Smooth muscle cell (in vitro differentiated cells): ENCODE measurements around the gene RSPH6A. TPM values are rescaled to one million over a fixed set of nuclear protein-coding genes. Genes with fewer than 3 reads are reported as not detected.

Experiments used
- DNase-seq: peaks from one replicate; lab custom pipeline; 2025; ENCODE audit not compliant: unreplicated experiment; lab: John Stamatoyannopoulos, UW
- H2AFZ ChIP-seq: fragments of 200-600 bp; sonication (generic); 2 replicates; pipeline ENCODE4 v1.6.0; 2016; ENCODE audit warnings: antibody characterized with exemption, low read depth, mild to moderate bottlenecking
- H3F3A ChIP-seq: fragments of 200-600 bp; sonication (generic); 2 replicates; pipeline ENCODE4 v1.6.0; 2017; ENCODE audit warnings: antibody characterized with exemption, low read depth
- H3K27ac ChIP-seq: fragments of 200-600 bp; sonication (generic); 2 replicates; pipeline ENCODE4 v1.5.1; 2016; ENCODE audit warnings: low read depth, mild to moderate bottlenecking
- H3K27me3 ChIP-seq: fragments of 200-600 bp; sonication (generic); 2 replicates; pipeline ENCODE4 v1.6.1; 2016; ENCODE audit warnings: low read depth, mild to moderate bottlenecking
- H3K36me3 ChIP-seq: fragments of 200-600 bp; sonication (generic); 2 replicates; pipeline ENCODE4 v1.5.1; 2016; ENCODE audit warnings: low read depth
- H3K4me1 ChIP-seq: fragments of 200-600 bp; sonication (generic); 2 replicates; pipeline ENCODE4 v1.5.1; 2016; ENCODE audit warnings: low read depth
- H3K4me2 ChIP-seq: fragments of 200-600 bp; sonication (generic); 2 replicates; pipeline ENCODE4 v1.6.0; 2016; ENCODE audit warnings: mild to moderate bottlenecking
- H3K4me3 ChIP-seq: fragments of 200-600 bp; sonication (generic); 2 replicates; pipeline ENCODE4 v1.5.1; 2016; ENCODE audit warnings: mild to moderate bottlenecking
- H3K79me2 ChIP-seq: fragments of 200-600 bp; sonication (generic); 2 replicates; pipeline ENCODE4 v1.6.0; 2016; ENCODE audit warnings: low read depth, mild to moderate bottlenecking
- H3K9ac ChIP-seq: fragments of 200-600 bp; sonication (generic); 2 replicates; pipeline ENCODE4 v1.6.0; 2016; ENCODE audit warnings: low read depth
- H3K9me3 ChIP-seq: fragments of 200-600 bp; sonication (generic); replicated peaks from 2 replicates; pipeline ENCODE4 v1.5.1; 2016; ENCODE audit warnings: low read depth
- H4K20me1 ChIP-seq: fragments of 200-600 bp; sonication (generic); 2 replicates; pipeline ENCODE4 v1.6.0; 2016; ENCODE audit warnings: low read depth
- CTCF ChIP-seq: fragments of 200-600 bp; sonication (generic); IDR thresholded peaks from 2 replicates; pipeline ENCODE4 v1.5.1; 2017; ENCODE audit warnings: borderline replicate concordance, mild to moderate bottlenecking, antibody characterized with exemption; ENCODE audit not compliant: insufficient read depth, poor library complexity, severe bottlenecking
- WGBS: methylation state at CpG from one replicate; pipeline ENCODE4 v1.1.7; 2016; ENCODE audit warnings: low lambda C conversion rate; 5-methylcytosine and 5-hydroxymethylcytosine counted together
- polyA plus RNA-seq: library from polyadenylated mRNA; unstranded; fragments of >200 nt; fragmentation: Nextera tagmentation; extraction: Ambion mirVana; gene quantifications from 2 replicates; pipeline ENCODE4 v1.2.1, GENCODE V29; 2016
- total RNA-seq: library from RNA; depleted of rRNA; stranded (reverse); fragments of >200 nt; gene quantifications from 2 replicates; pipeline ENCODE4 v1.2.3, GENCODE V29; 2014

RSPH6A gene
- total and polyA plus RNA-seq, 2 experiments from 2014 or later, result 0.15 TPM; not detected in 1

- H2AFZ ChIP-seq, result no peak overlapping the region
- H3F3A ChIP-seq, result no peaks in the 10 kb centered on the region
- H3K4me2 ChIP-seq, result no peak overlapping the region
- no peaks in the 10 kb centered on the region for H3K4me1 ChIP-seq
- no peak for DNase-seq
- no peaks in the 10 kb centered on the region for H4K20me1 ChIP-seq
- no peaks in the 10 kb centered on the region for H3K36me3 ChIP-seq
- H3K79me2 ChIP-seq, result no peaks in the 10 kb centered on the region
- H3K9me3 ChIP-seq, result no peaks in the 10 kb centered on the region
- no peak overlapping the region for H3K4me3 ChIP-seq
- no peak overlapping the region for H3K9ac ChIP-seq
- no peaks in the 10 kb centered on the region for H3K27me3 ChIP-seq
- 97% methylated on average over 10 of the region's 10 CpGs for WGBS
- TF ChIP-seq CTCF, result no peak
- H3K27ac ChIP-seq, result no peak overlapping the region
These were observed 6.5 kb upstream of the RSPH6A start for GRCh38 chr19:45821570-45821969.

- no peaks in the 10 kb centered on the region for H3K9me3 ChIP-seq
- no peaks in the 10 kb centered on the region for H3K27me3 ChIP-seq
- no peaks in the 10 kb centered on the region for H3K79me2 ChIP-seq
- no peak overlapping the region for H3K27ac ChIP-seq
- no peak for DNase-seq
- WGBS, result 98% methylated on average over 8 of the region's 8 CpGs
- no peaks in the 10 kb centered on the region for H4K20me1 ChIP-seq
- H3K4me1 ChIP-seq, result no peaks in the 10 kb centered on the region
- no peak overlapping the region for H3K4me2 ChIP-seq
- H3K36me3 ChIP-seq, result no peaks in the 10 kb centered on the region
- no peak overlapping the region for H3K9ac ChIP-seq
- no peak overlapping the region for H3K4me3 ChIP-seq
- no peak overlapping the region for H2AFZ ChIP-seq
- TF ChIP-seq CTCF, result no peak
- H3F3A ChIP-seq, result no peaks in the 10 kb centered on the region
These were observed 6.0 kb upstream of the RSPH6A start for GRCh38 chr19:45821103-45821521.

GRCh38 chr19:45820413-45821102 is 5.5 kb upstream of the RSPH6A start:
- Histone ChIP-seq H3K4me3 (no peak overlapping the region), H3F3A (no peaks in the 10 kb centered on the region), H3K79me2 (no peaks in the 10 kb centered on the region), H3K4me2 (no peak overlapping the region), H3K9me3 (no peaks in the 10 kb centered on the region), H3K4me1 (peaks cover 5% of the 10 kb centered on the region), H4K20me1 (no peaks in the 10 kb centered on the region), H3K27ac (no peak overlapping the region), H3K36me3 (no peaks in the 10 kb centered on the region), H3K27me3 (no peaks in the 10 kb centered on the region), H2AFZ (no peak overlapping the region), H3K9ac (no peak overlapping the region)
- 90% methylated on average over 19 of the region's 20 CpGs for WGBS
- TF ChIP-seq CTCF, result no peak
- no peak for DNase-seq

GRCh38 chr19:45819769-45820168 is 4.7 kb upstream of the RSPH6A start:
- 89% methylated on average over 6 of the region's 6 CpGs for WGBS
- Histone ChIP-seq H3K79me2 (no peaks in the 10 kb centered on the region), H3K4me3 (no peak overlapping the region), H3K27ac (no peak overlapping the region), H3K36me3 (no peaks in the 10 kb centered on the region), H3K27me3 (no peaks in the 10 kb centered on the region), H4K20me1 (no peaks in the 10 kb centered on the region), H3F3A (no peaks in the 10 kb centered on the region), H3K9ac (no peak overlapping the region), H3K4me1 (peaks cover 13% of the 10 kb centered on the region), H2AFZ (no peak overlapping the region), H3K4me2 (no peak overlapping the region), H3K9me3 (no peaks in the 10 kb centered on the region)
- TF ChIP-seq CTCF, result no peak
- no peak for DNase-seq
